ENCODE data around the gene PCNT. TPM values are rescaled to one million over a fixed set of nuclear protein-coding genes. Genes with fewer than 3 reads are reported as not detected.

The PCNT gene
- total RNA-seq, 6 experiments from 2014 or later: 23.2 to 26.9 (median 25.5) TPM

DNA sequence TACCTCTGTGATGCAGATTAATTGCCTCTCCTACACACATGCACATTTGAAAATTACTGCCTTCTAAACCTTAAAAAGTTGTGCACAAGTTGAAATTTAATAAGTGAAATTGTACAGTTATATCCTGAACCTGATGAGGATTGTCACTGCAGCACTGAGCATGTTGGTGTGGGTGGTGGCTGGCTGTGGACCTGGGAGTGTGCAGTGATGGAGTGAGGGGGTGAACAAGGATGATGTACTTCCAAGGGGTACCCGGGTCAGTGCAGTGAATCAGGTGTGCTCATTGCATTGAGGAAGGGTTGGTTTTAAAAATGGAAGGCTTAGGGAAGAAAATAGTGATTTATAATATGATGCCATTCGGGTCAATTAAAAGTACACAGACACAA, 158.9 kb downstream of the PCNT start:
- Mint-ChIP-seq H3K4me1 (ENCODE audit: low read depth) (peaks cover 18% of the 10 kb centered on the region), H3K4me3 (no peak overlapping the region), H3K9me3 (no peaks in the 10 kb centered on the region), H3K27ac (no peak overlapping the region), H3K36me3 (ENCODE audit: low read depth) (peaks cover 22% of the 10 kb centered on the region), H3K27me3 (ENCODE audit: insufficient read depth) (no peaks in the 10 kb centered on the region)
- DNase-seq: no peak
- TF ChIP-seq, protein P1, sequence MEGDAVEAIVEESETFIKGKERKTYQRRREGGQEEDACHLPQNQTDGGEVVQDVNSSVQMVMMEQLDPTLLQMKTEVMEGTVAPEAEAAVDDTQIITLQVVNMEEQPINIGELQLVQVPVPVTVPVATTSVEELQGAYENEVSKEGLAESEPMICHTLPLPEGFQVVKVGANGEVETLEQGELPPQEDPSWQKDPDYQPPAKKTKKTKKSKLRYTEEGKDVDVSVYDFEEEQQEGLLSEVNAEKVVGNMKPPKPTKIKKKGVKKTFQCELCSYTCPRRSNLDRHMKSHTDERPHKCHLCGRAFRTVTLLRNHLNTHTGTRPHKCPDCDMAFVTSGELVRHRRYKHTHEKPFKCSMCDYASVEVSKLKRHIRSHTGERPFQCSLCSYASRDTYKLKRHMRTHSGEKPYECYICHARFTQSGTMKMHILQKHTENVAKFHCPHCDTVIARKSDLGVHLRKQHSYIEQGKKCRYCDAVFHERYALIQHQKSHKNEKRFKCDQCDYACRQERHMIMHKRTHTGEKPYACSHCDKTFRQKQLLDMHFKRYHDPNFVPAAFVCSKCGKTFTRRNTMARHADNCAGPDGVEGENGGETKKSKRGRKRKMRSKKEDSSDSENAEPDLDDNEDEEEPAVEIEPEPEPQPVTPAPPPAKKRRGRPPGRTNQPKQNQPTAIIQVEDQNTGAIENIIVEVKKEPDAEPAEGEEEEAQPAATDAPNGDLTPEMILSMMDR (IDR thresholded peaks at IDR 0.05): no peak

DNA sequence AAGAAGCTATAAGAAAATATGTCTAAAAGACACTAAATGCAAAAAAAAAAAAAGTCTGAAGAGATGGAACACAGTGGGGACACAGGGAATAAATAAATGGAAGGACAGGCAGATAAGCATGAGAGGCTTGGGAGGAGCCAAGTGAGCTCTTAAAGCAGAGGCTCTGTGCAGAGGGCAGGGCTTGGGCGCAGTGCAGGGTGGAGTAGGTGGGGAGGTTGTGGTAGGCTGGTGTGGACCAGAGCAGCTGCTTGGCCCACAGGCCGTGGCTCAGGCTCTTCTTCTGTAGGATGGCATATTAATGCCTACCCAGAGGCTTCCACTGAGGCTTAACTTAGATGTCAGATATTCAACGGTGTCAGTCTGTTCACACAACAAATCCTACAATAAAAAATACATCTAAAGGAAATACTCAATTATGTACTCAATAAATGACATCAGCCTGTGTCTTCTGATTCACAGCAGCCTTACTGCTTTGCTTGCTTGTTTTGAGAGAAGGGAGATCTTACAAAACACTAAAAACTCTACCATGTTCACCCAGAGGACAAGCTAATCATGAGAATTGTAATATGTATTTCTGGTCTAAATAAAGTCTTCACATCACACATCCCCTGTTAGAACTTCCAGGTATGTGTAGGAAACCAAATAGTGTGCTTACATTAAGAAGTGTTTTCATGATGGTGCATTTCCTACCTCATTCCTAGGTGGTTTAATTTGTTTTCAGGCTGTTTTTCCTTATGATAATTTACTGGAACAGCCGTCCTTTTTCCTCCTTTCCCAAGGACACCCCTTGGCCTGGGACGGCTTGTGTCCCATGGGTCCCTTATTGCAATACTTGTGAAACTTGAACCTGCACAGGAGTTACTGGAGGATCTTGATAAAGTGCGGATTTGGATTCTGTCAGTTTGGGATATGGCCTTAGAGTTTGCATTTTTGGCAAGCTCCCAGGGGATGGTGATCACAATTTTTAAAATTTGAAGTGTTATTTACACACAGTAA, 159.6 kb downstream of the PCNT start:
- Mint-ChIP-seq H3K27ac (no peak overlapping the region), H3K27me3 (ENCODE audit: insufficient read depth) (no peaks in the 10 kb centered on the region), H3K4me1 (ENCODE audit: low read depth) (peaks cover 14% of the 10 kb centered on the region), H3K4me3 (no peak overlapping the region), H3K9me3 (no peaks in the 10 kb centered on the region), H3K36me3 (ENCODE audit: low read depth) (peaks cover 20% of the 10 kb centered on the region)
- DNase-seq: no peak
- TF ChIP-seq, protein P1 (IDR thresholded peaks at IDR 0.05): no peak

DNA sequence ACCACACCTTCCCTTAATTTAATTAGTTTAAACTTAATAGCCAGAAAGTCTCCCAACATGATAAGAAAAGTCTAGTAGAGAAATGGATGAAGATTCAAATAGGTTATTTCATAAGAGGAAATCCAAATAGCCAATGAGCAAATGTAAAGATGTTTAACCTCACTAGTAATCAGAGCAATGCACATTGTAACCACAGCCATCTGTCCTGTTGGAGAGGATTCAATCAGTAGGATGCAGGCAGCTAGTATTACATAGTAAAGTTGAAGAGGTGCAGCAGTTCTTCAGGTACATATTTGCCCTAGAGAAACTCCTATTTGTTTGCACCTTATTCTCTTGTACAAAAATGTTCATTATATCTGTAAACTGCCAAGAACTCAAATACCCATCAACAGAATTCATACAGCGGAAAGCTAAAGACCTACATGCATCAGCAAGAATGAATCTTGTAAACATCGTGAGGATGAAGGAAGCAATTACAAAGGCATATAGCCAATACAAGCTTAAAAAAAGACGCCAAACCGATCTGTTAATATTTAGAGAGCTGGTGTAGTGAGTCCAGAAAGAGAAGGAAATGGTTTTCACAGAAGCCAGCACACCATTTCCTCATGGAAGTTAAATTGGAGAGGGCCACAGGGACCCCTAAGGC, 162.6 kb downstream of the PCNT start:
- Mint-ChIP-seq H3K9me3 (no peaks in the 10 kb centered on the region), H3K4me3 (no peak overlapping the region), H3K4me1 (ENCODE audit: low read depth) (peaks cover 14% of the 10 kb centered on the region), H3K27ac (no peak overlapping the region), H3K36me3 (ENCODE audit: low read depth) (peaks cover 18% of the 10 kb centered on the region), H3K27me3 (ENCODE audit: insufficient read depth) (no peaks in the 10 kb centered on the region)
- no peak for DNase-seq
- TF ChIP-seq, protein P1 (IDR thresholded peaks at IDR 0.05): no peak

DNA sequence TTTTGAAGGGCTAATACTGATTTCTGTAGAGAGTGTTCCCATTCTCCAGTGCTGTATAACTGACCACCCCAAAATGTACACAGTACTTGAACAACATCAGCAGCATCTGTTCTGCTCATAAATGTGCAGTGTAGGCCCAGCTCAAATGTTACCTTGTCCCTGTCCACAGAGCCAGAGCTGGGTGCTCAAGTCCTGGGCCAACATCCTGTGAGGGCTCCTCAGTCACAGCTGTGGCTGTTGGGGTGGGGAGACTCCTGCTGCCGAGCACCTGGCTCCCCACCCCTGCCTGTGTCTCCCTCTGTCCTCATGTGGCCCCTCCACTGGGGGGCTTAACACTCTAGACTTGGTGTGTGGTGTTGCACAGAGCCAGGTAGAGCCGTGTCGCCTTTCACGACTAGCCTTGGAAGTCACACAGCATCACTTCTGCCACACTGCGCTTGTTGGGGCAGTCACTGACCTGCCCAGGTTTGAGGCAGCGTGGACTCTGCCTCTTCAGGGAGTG, 165.3 kb downstream of the PCNT start:
- Mint-ChIP-seq H3K27ac (no peak overlapping the region), H3K36me3 (ENCODE audit: low read depth) (peaks cover 44% of the 10 kb centered on the region), H3K4me1 (ENCODE audit: low read depth) (no peaks in the 10 kb centered on the region), H3K27me3 (ENCODE audit: insufficient read depth) (no peaks in the 10 kb centered on the region), H3K4me3 (no peak overlapping the region), H3K9me3 (no peaks in the 10 kb centered on the region)
- DNase-seq: no peak
- TF ChIP-seq, protein P1 (IDR thresholded peaks at IDR 0.05): no peak

DNA sequence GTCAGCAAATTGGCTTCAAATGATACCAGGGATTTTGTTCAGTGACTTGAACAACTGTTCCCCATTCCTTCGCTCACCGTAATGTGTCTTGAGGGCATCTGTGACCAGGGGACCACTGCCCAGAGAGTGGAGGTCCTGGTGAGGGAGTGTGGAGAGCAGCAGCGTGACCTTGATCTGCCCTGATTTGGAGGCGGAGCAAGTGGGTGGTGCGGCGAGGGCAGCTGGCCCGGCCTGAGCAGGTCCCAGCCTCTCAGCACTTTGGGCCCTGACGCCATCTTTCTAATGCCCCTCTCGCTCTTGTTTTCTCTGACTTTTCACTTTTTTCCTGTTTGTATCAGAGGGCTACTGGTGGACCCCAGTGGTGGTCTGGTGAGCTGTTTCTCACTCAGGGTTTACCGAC, 165.8 kb downstream of the PCNT start:
- H3K36me3 Mint-ChIP-seq (ENCODE audit: low read depth): peaks cover 50% of the 10 kb centered on the region
- no peaks in the 10 kb centered on the region for H3K4me1 Mint-ChIP-seq (ENCODE audit: low read depth)
- TF ChIP-seq, protein P1 (IDR thresholded peaks at IDR 0.05): no peak
- no peaks in the 10 kb centered on the region for H3K9me3 Mint-ChIP-seq
- no peaks in the 10 kb centered on the region for H3K27me3 Mint-ChIP-seq (ENCODE audit: insufficient read depth)
- no peak overlapping the region for H3K4me3 Mint-ChIP-seq
- H3K27ac Mint-ChIP-seq: no peak overlapping the region
- no peak for DNase-seq
